ENCODE results near the gene NRAS. TPM values are rescaled to one million over a fixed set of nuclear protein-coding genes. Genes with fewer than 3 reads are reported as not detected.

Gene NRAS
- total and polyA plus RNA-seq, 9 donors, result 36.2 to 56.6 (median 50.5) TPM

DNA sequence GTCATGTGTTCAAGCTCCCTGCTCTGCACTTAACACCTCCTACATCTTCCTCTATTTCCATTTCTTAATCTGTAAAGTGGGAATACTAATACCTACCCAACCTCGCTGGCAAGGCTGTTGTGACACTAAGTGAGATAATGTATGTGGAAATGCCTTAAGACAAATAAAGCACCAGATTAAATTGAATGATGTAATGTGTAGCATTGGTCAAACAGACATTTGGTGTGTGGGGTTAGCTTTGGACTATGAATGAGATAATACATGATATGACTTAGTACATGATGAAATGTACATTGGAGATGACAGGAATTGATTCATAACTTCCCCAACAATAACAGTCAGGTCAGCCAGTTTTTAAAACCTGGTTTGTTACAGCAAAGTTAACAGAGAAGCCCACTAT is 26.4 kb downstream of the NRAS start:
- Histone ChIP-seq H3K36me3 (ENCODE audit: control insufficient read depth, insufficient read depth, low read length) (no peaks in the 10 kb centered on the region), H3K27me3 (ENCODE audit: control insufficient read depth, insufficient read depth, low read length) (no peaks in the 10 kb centered on the region), H3K9me3 (replicated peaks; ENCODE audit: control insufficient read depth, low read depth, low read length) (no peaks in the 10 kb centered on the region), H3K27ac (ENCODE audit: low read length) (no peak overlapping the region), H3K4me1 (ENCODE audit: control insufficient read depth, insufficient read depth, low read length) (no peaks in the 10 kb centered on the region), H3K4me3 (ENCODE audit: low read length) (no peak overlapping the region)
- WGBS (ENCODE audit: insufficient coverage), result no CpG with 5 or more reads among the region's 1 CpG
- no peak for DNase-seq

GRCh38 chr1:114688526-114688925 is 28.0 kb downstream of the NRAS start:
- DNase-seq, result no peak
- 60% methylated on average over 1 of the region's 4 CpGs for WGBS (ENCODE audit: insufficient coverage)
- no peaks in the 10 kb centered on the region for H3K4me1 ChIP-seq (ENCODE audit: control insufficient read depth, insufficient read depth, low read length)
- H3K9me3 ChIP-seq (replicated peaks; ENCODE audit: control insufficient read depth, low read depth, low read length), result no peaks in the 10 kb centered on the region
- H3K4me3 ChIP-seq (ENCODE audit: low read length), result no peak overlapping the region
- H3K27me3 ChIP-seq (ENCODE audit: control insufficient read depth, insufficient read depth, low read length), result peaks cover 4% of the 10 kb centered on the region
- no peak overlapping the region for H3K27ac ChIP-seq (ENCODE audit: low read length)
- no peaks in the 10 kb centered on the region for H3K36me3 ChIP-seq (ENCODE audit: control insufficient read depth, insufficient read depth, low read length)

DNA sequence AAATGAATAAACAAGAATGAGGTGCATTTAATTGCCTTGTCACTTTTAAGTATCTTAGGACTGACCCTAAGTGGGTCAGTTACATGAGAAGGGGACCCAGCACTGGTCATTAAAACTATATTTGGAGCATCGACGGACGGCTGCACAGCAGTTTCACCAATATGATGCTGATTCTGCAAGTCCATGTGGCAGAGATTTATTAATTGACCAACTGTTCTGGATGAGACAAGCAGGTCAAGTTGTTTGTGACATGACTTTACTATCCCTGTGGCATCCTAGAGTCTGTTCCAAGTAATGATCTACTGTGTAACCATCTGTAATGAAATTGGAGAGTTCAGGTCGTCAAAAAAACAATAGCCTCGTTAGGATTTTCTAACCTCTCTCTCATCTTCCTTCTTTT is 30.7 kb downstream of the NRAS start:
- peak; percentile 27 for DNase-seq
- peaks cover 4% of the 10 kb centered on the region for H3K27me3 ChIP-seq (ENCODE audit: control insufficient read depth, insufficient read depth, low read length)
- H3K36me3 ChIP-seq (ENCODE audit: control insufficient read depth, insufficient read depth, low read length), result no peaks in the 10 kb centered on the region
- no peaks in the 10 kb centered on the region for H3K9me3 ChIP-seq (replicated peaks; ENCODE audit: control insufficient read depth, low read depth, low read length)
- H3K27ac ChIP-seq (ENCODE audit: low read length), result no peak overlapping the region
- no peak overlapping the region for H3K4me3 ChIP-seq (ENCODE audit: low read length)
- 88% methylated on average over 3 of the region's 5 CpGs for WGBS (ENCODE audit: insufficient coverage)
- H3K4me1 ChIP-seq (ENCODE audit: control insufficient read depth, insufficient read depth, low read length), result no peaks in the 10 kb centered on the region

- 71% methylated on average over 2 of the region's 5 CpGs for WGBS (ENCODE audit: insufficient coverage)
- no peak for DNase-seq
- H3K4me3 ChIP-seq (ENCODE audit: low read length), result no peak overlapping the region
- no peaks in the 10 kb centered on the region for H3K4me1 ChIP-seq (ENCODE audit: control insufficient read depth, insufficient read depth, low read length)
- H3K9me3 ChIP-seq (replicated peaks; ENCODE audit: control insufficient read depth, low read depth, low read length), result no peaks in the 10 kb centered on the region
- H3K36me3 ChIP-seq (ENCODE audit: control insufficient read depth, insufficient read depth, low read length), result no peaks in the 10 kb centered on the region
- H3K27ac ChIP-seq (ENCODE audit: low read length), result no peak overlapping the region
- peaks cover 2% of the 10 kb centered on the region for H3K27me3 ChIP-seq (ENCODE audit: control insufficient read depth, insufficient read depth, low read length)
Measured at GRCh38 chr1:114677691-114678090, 38.9 kb downstream of the NRAS start.

- Histone ChIP-seq H3K27ac (ENCODE audit: low read length) (no peak overlapping the region), H3K36me3 (ENCODE audit: control insufficient read depth, insufficient read depth, low read length) (no peaks in the 10 kb centered on the region), H3K4me1 (ENCODE audit: control insufficient read depth, insufficient read depth, low read length) (no peaks in the 10 kb centered on the region), H3K4me3 (ENCODE audit: low read length) (no peak overlapping the region), H3K27me3 (ENCODE audit: control insufficient read depth, insufficient read depth, low read length) (peaks cover 5% of the 10 kb centered on the region), H3K9me3 (replicated peaks; ENCODE audit: control insufficient read depth, low read depth, low read length) (no peaks in the 10 kb centered on the region)
- WGBS (ENCODE audit: insufficient coverage), result no CpG with 5 or more reads among the region's 1 CpG
- no peak for DNase-seq
Measured at GRCh38 chr1:114676115-114676514, 40.5 kb downstream of the NRAS start.

GRCh38 chr1:114671939-114672275 is 44.7 kb downstream of the NRAS start:
- DNase-seq, result no peak

DNA sequence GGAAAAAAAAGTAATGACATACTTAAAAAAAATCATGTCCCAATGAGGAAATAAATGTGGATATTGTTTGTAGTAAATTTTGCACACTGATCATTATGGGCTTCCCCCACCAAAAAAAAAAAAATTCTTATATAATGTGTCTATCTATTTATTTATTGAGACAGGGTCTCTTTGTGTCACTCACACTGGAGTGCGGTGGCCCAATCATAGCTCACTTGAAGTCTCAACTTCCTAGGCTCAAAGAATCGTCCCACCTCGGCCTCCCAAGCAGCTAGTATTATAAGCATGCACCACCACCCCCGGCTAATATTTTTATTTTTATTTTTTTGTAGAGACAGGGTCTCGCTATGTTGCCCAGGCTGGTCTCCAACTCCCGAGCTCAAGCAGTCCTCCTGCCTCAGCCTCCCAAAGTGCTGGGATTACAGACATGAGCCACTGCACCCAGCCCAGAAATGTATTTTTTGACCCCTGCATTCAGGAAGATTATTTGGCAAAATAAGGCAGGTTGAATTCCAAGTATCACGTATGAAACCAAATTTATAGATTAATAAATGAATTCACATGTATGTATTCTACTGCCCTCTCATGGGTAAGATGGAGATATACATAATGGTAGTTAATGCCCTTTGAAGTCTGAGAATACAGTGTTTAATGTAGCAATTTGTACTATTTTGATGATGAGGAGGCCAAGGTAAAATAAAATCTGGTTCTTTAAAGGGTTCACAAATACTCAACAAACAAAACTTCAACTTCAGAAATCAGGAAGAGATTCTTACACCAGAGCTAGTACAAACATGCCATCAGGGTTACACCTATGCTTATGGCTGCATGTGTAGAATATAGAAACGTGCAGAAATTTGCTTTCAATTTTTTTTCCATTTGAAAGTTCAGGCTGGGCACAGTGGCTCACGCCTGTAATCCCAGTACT is 45.3 kb downstream of the NRAS start:
- peak; percentile 41 for DNase-seq

More at GRCh38 chr1:114671939-114672275, 44.7 kb downstream of the NRAS start:
- no peaks in the 10 kb centered on the region for H3K9me3 ChIP-seq (replicated peaks; ENCODE audit: control insufficient read depth, low read depth, low read length)
- peaks cover 5% of the 10 kb centered on the region for H3K4me1 ChIP-seq (ENCODE audit: control insufficient read depth, insufficient read depth, low read length)
- no peak overlapping the region for H3K27ac ChIP-seq (ENCODE audit: low read length)
- H3K27me3 ChIP-seq (ENCODE audit: control insufficient read depth, insufficient read depth, low read length), result peaks cover 3% of the 10 kb centered on the region
- H3K36me3 ChIP-seq (ENCODE audit: control insufficient read depth, insufficient read depth, low read length), result no peaks in the 10 kb centered on the region
- WGBS (ENCODE audit: insufficient coverage), result 70% methylated on average over 2 of the region's 7 CpGs
- H3K4me3 ChIP-seq (ENCODE audit: low read length), result no peak overlapping the region

GRCh38 chr1:114670083-114671010 is 46.2 kb downstream of the NRAS start:
- peak overlapping the region; percentile 85 for H3K27ac ChIP-seq (ENCODE audit: low read length)
- H3K27me3 ChIP-seq (ENCODE audit: control insufficient read depth, insufficient read depth, low read length), result peaks cover 3% of the 10 kb centered on the region
- DNase-seq, result peak; percentile 96
- H3K4me1 ChIP-seq (ENCODE audit: control insufficient read depth, insufficient read depth, low read length), result peaks cover 5% of the 10 kb centered on the region
- WGBS (ENCODE audit: insufficient coverage), result 0% methylated on average over 32 of the region's 45 CpGs
- H3K4me3 ChIP-seq (ENCODE audit: low read length), result peak overlapping the region; percentile 83
- no peaks in the 10 kb centered on the region for H3K9me3 ChIP-seq (replicated peaks; ENCODE audit: control insufficient read depth, low read depth, low read length)
- H3K36me3 ChIP-seq (ENCODE audit: control insufficient read depth, insufficient read depth, low read length), result no peaks in the 10 kb centered on the region

More for the DNA sequence above, 45.3 kb downstream of the NRAS start:
- H3K27ac ChIP-seq (ENCODE audit: low read length), result peak overlapping the region; percentile 17
- no peak overlapping the region for H3K4me3 ChIP-seq (ENCODE audit: low read length)
- WGBS (ENCODE audit: insufficient coverage), result 72% methylated on average over 3 of the region's 9 CpGs
- no peaks in the 10 kb centered on the region for H3K36me3 ChIP-seq (ENCODE audit: control insufficient read depth, insufficient read depth, low read length)
- H3K27me3 ChIP-seq (ENCODE audit: control insufficient read depth, insufficient read depth, low read length), result peaks cover 3% of the 10 kb centered on the region
- H3K9me3 ChIP-seq (replicated peaks; ENCODE audit: control insufficient read depth, low read depth, low read length), result no peaks in the 10 kb centered on the region
- peaks cover 5% of the 10 kb centered on the region for H3K4me1 ChIP-seq (ENCODE audit: control insufficient read depth, insufficient read depth, low read length)

- WGBS (ENCODE audit: insufficient coverage), result 0% methylated on average over 50 of the region's 50 CpGs
Measured at GRCh38 chr1:114669562-114670082, 46.9 kb downstream of the NRAS start, which contains the start of gene DENND2C. Gene DENND2C (minus strand): TSS chr1:114670049. CDS start chr1:114625984, 44,065 bp downstream.

More at GRCh38 chr1:114669562-114670082, 46.9 kb downstream of the NRAS start, which contains the start of gene DENND2C:
- H3K27ac ChIP-seq (ENCODE audit: low read length), result peak within 1 kb of the TSS; percentile 85
- peak within 1 kb of the TSS; percentile 83 for H3K4me3 ChIP-seq (ENCODE audit: low read length)
- H3K9me3 ChIP-seq (replicated peaks; ENCODE audit: control insufficient read depth, low read depth, low read length), result no peaks in the 10 kb centered on the region
- peaks cover 5% of the 10 kb centered on the region for H3K4me1 ChIP-seq (ENCODE audit: control insufficient read depth, insufficient read depth, low read length)
- peaks cover 3% of the 10 kb centered on the region for H3K27me3 ChIP-seq (ENCODE audit: control insufficient read depth, insufficient read depth, low read length)
- H3K36me3 ChIP-seq (ENCODE audit: control insufficient read depth, insufficient read depth, low read length), result no peaks in the 10 kb centered on the region
- no peak for DNase-seq
